ENCODE data around the gene SUPT20H.
A peak's percentile ranks its signal among the peaks of the same experiment; 100 is the strongest.

The SUPT20H gene

DNA sequence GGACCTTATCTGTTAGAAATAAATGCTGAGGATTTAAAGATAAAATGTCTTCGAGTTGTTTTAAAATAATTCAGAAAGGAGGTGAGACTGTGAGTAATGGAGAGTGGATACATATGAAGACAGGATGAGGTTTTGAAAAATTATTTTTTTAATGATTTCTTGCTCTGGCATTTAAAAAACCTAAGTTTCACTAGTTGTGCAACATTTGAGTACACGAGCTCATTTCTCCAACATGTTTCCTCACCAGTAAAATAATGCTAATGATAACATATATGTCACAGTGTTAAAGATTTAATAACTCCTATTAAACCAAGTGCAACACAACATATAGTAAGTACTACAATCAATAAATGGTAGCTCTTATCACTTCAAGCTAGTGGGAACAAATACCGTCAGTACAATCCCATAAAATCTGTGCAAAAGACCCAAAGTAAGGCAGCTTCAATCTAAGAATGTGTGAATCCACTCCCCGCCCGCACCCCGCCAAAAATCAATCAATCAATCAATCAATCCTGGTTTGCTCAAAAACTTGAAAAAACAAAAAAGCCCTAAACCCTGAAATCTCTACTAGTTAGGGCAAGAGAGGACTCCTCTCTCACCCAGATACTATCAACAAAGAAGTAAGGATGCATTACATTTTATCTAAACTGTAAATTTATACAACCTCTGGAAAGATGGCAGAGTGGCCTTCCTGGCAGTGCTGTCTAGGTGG, 61.6 kb downstream of the SUPT20H start:
- no peak for DNase-seq

DNA sequence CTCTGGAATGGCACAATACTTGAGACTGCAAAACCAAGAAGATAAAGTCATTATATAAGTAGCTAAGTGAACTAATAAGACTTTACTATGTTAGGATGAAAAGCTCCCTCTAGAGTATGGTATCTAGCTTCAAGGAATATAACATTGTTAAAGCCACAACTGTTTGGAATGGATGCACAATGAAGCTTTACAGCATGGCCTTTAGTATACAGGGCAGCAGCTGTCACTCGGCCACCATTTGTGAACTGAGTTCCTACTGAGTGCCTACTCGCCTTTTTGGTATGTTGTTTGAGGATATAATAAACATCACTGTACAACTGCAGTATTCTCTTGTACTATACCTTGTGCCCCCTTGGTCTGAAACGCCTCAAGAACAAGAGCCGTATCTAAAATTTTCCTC, 67.1 kb downstream of the SUPT20H start:
- DNase-seq: no peak

- no peak for DNase-seq
These were observed 72.8 kb downstream of the SUPT20H start for GRCh38 chr13:36986462-36987240.

GRCh38 chr13:36981156-36981743, 78.2 kb downstream of the SUPT20H start:
- no peak for DNase-seq

- DNase-seq: no peak
These were observed 80.0 kb downstream of the SUPT20H start for GRCh38 chr13:36979361-36980050.

- no peak for DNase-seq
These were observed 84.3 kb downstream of the SUPT20H start for GRCh38 chr13:36975172-36975571.

- DNase-seq: peak; percentile 34
These were observed 85.7 kb downstream of the SUPT20H start for GRCh38 chr13:36973621-36974295.

DNA sequence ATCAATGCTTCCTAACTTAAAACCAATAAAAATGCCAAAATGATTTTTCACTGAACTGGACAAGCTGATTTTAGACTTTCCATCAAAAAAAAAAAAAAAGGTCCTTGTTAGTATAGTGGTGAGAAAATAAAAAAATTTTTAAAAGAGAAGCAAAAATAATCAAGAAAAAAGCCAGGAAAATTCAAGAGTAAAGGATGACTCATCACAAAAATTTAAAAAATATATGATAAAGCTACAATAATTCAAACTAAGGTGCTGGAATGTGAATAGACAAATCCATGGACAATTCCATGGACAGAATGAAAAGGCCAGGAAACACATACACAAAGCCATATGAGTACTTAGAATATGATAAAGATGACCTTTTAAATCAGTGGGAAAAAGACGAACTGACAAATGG, 86.5 kb downstream of the SUPT20H start:
- DNase-seq: no peak

DNA sequence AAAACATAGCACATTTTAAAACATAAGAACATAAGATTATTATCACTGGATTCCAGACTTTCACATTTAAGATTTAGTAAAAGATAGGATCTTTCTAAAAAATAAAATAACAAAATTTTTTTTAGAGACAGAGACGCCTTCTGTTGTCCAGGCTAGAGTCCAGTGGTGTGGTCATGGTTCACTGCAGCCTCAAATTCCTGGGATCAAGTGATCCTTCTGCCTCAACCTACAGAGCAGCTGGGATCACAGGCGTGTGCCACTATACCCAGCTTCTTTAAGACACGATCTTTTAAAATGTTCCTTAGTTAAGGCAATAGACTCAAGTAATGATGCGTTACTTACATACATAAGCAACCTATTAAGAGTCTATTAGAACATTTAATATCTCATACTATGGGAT, 93.1 kb downstream of the SUPT20H start:
- no peak for DNase-seq

DNA sequence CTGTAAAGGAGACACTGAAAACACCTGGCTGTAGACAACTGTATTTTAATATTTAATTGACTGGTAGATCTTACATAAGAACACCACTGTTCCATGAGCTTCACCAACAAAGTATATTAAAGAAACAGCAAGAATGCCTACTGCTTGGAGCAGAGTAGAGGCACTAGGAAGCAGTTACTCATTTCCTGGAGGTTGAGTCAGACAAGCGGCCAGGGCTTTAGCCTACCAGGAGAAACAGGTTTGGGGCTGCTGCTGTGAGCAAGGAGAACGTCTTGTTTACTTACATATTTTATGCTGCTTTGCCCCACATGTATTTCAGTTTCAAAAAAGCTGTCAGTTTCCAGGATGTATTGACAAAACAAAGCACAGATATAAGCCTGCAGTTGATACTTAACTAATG, 93.7 kb downstream of the SUPT20H start:
- no peak for DNase-seq

- DNase-seq: no peak
These were observed 99.9 kb downstream of the SUPT20H start for GRCh38 chr13:36959456-36960116.
